C4-2B (cell line): ENCODE results near the gene SMDT1.

Experiments used
- H3K27ac ChIP-seq: fragments of 450-650 bp; 2 replicates; pipeline ENCODE4 v1.5.1; 2017
- ZFX ChIP-seq: fragments of 450-650 bp; IDR thresholded peaks from 2 replicates; pipeline ENCODE4 v1.6.1; 2017
- TF ChIP-seq, protein P1 (sequence below): fragments of 450-650 bp; conservative IDR thresholded peaks from 2 replicates; pipeline ENCODE4 v1.5.1; 2017; ENCODE audit warnings: mild to moderate bottlenecking

SMDT1 gene, protein sequence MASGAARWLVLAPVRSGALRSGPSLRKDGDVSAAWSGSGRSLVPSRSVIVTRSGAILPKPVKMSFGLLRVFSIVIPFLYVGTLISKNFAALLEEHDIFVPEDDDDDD

GRCh38 chr22:42079319-42080251, at the start of gene SMDT1:
SMDT1 (plus strand) TSS chr22:42079700; CDS start chr22:42079769, 69 bp downstream.
- H3K27ac ChIP-seq = peak within 1 kb of the TSS; percentile 93
- peak; percentile 78 for TF ChIP-seq ZFX
- TF ChIP-seq, protein P1, sequence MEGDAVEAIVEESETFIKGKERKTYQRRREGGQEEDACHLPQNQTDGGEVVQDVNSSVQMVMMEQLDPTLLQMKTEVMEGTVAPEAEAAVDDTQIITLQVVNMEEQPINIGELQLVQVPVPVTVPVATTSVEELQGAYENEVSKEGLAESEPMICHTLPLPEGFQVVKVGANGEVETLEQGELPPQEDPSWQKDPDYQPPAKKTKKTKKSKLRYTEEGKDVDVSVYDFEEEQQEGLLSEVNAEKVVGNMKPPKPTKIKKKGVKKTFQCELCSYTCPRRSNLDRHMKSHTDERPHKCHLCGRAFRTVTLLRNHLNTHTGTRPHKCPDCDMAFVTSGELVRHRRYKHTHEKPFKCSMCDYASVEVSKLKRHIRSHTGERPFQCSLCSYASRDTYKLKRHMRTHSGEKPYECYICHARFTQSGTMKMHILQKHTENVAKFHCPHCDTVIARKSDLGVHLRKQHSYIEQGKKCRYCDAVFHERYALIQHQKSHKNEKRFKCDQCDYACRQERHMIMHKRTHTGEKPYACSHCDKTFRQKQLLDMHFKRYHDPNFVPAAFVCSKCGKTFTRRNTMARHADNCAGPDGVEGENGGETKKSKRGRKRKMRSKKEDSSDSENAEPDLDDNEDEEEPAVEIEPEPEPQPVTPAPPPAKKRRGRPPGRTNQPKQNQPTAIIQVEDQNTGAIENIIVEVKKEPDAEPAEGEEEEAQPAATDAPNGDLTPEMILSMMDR = no peak

DNA sequence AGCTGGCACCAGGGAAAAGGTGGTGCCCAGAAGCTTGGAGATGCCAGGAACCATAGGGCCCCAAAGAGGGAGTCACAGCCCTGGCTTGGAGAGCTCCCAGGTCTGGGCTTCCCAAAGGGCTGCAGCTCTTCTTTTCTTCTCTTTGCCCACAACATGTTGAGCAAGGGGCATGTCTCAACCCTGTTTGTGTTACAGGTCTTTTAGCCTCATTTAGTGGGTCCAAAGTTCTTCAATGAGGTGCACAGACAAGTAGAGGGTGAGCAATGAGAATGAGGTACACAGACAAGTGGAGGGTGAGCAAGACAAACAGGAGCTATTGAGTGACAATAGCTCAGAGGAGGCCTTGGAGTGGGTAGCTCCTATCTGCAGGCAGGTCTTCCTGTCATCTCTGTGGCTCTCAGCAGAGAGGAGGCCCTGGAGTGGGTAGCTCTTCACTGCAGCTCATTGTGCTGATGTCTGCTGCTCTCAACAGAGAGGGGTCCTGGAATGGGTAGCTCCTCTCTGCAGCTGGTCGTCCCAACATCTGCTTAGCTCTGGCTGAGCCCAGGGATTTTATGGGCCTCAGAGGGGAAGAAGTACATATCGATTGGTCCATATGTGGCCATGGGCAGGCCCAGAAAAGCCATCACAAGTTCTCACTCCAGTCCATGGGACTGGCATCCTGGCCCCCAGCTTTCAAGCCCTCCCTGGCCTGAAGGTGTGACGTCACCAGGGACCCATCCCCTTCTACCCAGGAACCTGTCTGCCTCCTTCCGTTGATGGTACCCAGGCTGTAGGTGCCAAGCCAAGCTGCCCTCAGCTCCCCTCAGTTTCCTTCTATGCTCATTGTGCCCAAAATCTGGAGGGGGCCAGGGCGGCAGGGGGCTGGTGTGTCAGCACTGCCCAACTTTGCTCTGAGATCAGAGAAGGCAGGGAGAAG, 46.0 kb upstream of the SMDT1 start:
- H3K27ac ChIP-seq = no peak overlapping the region
- TF ChIP-seq, protein P1 = no peak
- no peak for TF ChIP-seq ZFX

- H3K27ac ChIP-seq = no peak overlapping the region
Observed at GRCh38 chr22:42035256-42035655, 44.2 kb upstream of the SMDT1 start.

DNA sequence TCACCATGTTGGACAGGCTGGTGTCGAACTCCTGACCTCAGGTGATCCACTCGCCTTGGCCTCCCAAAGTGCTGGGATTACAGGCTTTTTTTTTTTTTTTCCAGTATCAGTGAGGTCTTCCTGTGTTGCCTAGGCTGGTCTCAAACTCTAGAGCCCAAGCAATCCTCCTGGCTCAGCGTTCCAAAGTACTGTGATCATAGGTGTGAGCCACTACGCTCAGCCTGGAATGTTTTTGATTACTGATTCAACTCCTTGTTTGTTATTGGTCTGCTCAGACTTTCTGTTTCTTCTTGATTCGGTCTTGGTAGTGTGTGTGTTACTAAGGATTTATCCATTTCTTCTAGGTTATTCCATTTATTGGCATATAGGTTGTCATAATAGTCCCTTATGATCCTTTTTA, 40.2 kb upstream of the SMDT1 start:
- TF ChIP-seq, protein P1 = no peak
- no peak for TF ChIP-seq ZFX
- no peak overlapping the region for H3K27ac ChIP-seq

More at GRCh38 chr22:42035256-42035655, 44.2 kb upstream of the SMDT1 start:
- TF ChIP-seq, protein P1 = no peak
- TF ChIP-seq ZFX = no peak

DNA sequence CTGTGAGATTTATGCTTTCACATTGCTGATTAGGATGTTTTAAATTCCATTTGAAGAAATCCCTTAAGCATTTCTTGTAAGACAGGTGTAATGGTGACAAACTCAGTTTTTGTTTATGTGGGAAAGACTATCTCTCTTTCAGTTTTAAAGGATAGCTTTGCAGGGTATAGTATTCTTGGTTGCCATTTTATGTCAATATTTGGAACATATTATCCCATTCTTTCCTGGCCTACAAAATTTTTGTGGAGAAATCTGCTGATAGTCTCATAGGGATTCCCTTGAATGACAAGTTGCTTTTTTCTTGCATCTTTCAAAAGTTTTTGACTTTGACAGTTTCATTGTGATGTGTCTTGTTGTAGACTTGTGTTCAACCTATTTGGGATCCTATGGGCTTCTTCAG, 37.7 kb upstream of the SMDT1 start:
- no peak for TF ChIP-seq ZFX
- H3K27ac ChIP-seq = no peak overlapping the region

DNA sequence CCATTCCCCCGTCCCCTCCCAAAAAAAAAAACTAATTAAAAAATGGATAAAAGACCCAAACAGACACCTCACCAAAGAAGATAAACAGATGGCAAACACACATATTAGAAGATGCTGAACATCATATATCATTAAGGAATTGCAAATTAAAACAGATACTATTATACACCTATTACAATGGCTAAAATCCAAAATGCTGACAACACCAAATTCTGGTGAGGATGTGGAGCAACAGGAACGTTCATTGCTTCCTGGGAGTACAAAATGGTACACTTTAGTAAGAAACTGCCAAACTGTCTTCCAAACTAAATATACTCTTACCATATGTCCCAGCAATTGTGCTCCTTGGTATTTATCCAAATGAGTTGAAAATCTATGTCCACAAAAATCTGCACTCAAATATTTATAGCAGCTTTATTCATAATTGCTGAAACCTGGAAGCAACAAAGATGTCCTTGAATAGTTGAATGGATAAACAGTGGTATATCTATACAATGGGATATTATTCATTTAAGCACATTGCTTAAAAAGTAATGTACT, 28.8 kb upstream of the SMDT1 start:
- H3K27ac ChIP-seq = no peak overlapping the region
- TF ChIP-seq, protein P1 = no peak
- TF ChIP-seq ZFX = no peak

- TF ChIP-seq ZFX = no peak
- TF ChIP-seq, protein P1 = no peak
- H3K27ac ChIP-seq = no peak overlapping the region
Observed at GRCh38 chr22:42052765-42053164, 26.7 kb upstream of the SMDT1 start.
